HPDE6-E6E7 (cell line): Measurements from ENCODE around the gene TNIK.
A peak's percentile ranks its signal among the peaks of the same experiment; 100 is the strongest.
"Not testable (repeated sequence)": the region's sequence is repeated elsewhere in the genome, so short reads cannot be mapped to it uniquely, and the experiment has no call there.

ENCODE experiments used
- DNase-seq: peaks from one replicate; pipeline ENCODE4 v3.0.0; 2011; ENCODE audit warnings: missing footprints; ENCODE audit errors: extremely low spot score

Gene TNIK

DNA sequence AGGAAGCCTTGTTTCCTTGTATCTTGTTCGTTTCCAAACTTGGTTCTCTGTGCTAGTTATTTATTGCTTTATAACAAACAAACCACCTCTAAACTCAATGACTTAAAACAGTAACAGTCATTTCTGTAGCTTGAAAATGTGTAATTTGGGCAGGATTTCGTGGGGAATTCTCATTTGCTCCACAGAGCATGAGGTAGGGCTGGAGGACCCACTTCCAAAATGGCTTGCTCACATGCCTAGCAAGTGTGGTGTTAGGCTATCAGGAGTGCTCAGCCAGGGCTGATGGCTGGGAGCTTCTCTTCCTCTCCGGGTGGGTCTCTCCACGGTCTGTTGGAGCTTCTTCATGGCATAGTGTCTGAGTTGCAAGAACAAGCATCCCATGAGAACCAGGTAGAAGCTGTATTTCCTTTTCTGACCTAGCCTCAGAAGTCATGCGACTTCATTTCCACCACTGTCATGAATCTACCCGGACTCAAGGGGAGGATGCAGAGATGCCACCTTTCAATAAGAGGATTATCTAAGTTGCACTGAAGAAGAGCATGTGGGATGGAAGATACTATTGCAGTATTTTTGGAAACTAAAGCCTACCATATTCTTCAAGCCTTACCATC, 8.2 kb upstream of the TNIK start:
- no peak for DNase-seq

GRCh38 chr3:171465763-171466162, 5.6 kb upstream of the TNIK start:
- no peak for DNase-seq

- no peak for DNase-seq
Measured at GRCh38 chr3:171464462-171464861, 4.3 kb upstream of the TNIK start.

- DNase-seq = no peak
Measured at GRCh38 chr3:171462224-171462623, 2.0 kb upstream of the TNIK start.

- no peak for DNase-seq
Measured at GRCh38 chr3:171461525-171461917, 1.3 kb upstream of the TNIK start.

DNA sequence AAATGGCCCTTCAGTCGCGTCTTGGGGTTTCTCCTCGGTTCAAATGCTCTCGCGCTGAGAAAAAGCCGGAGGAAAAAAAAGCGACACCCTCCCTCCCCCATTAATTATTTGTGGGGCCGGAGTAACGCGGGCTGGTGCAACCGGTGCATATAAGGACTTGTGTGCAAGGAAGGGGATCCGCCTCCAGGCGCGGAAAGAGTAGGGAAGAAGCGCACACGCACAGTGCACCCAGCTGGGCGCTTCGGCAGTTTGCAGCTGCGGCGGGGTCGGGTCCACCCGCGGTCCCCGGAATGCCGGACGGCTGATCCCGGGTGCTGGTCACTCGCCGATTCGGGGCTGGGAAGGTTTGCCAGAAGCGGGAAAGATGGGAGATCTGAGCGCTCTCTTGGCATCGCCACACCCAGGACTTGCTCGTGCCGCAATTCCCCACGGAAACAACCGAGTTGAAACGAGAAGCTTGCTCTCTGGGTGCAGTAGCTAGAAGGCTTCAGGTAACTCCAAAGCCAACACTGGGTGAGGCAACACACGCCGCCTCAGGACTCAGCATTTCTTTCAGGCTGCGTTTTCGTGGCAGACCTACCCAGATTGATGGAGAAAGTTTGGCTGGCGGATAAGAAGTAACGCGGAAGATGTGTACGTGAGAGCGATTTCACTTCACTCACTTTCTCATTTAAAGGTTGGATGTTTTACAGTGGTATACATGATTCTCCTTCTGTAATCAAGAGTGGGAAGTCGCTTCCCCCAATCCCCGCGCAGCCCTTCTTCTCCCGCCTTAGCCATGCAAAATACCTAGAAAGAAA, 720 bp upstream of the TNIK start:
- peak; percentile 14 for DNase-seq

DNA sequence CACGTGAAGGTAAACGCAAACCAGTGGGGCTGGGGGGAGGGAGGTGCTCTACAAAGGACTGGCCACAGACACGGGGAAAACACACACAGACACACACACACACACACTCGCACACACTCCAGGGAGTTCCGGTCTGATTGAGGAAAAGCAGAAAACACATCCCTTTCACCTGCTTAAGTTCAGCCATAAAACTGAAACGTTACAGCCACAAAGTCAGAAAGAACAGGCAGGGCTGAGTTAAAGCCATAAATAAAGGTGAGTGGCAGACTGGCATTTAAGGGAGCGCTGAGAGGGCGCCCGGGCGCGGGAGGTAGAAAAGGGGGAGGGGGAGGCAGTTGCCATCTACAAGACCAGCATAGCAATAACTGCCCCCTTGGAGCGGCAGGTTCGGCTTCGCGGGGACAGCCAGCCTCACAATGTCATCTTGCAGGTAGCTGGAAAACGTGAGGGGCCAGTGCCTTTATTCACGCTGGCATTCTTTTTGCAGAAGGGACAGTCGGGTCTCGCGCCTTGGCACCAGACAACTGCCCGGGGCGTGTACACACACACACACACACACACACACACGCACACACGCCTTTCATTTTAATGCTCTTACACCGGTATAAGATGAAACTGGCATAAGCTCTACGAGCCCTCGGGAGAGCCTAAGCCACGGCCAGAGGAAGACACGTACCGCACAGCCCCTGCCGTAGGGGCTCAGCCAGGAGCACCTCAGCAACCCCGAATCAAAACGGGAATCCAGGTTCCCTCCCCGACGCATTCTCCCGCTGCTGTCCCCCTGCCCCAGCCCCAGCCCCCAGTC, 866 bp downstream of the TNIK start:
- DNase-seq = no peak

- no peak for DNase-seq
Measured at GRCh38 chr3:171458864-171459136, 1.4 kb downstream of the TNIK start.

DNA sequence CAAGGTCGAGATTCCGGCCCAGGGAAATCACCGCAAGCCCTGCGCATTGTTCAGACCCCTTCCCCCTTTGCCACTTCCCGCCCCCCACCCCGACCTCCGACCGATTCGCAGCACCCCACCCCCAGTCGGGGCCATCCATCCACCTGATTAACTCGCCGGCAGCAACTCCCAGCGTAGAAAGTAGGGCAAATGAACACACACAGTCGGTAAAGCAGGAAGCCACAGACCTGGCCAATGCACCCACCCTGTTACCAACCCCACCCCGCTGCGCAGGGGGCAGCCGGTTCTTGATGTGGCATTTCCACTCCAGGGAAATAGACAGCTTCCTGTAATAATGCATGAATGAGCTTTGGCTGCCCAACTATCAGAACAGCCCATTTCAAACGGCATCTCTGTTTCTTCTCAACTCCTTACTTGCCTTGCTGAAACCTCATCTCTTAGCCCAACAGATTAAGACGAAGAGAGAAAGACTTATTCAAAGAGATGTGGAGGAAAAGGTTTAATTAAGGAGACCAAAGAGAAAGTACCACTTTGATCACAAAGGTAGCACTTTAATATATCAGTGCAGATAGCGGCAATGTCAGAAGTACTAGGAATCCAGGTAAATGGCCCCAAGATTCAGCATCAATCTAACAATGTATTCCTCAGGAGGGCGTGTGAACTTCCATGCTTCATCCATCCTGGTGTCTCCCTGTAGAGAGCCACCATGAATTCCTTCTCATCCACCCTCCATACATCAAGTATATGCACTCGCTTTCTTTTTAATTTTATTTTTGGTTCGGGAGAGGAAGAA, 1.9 kb downstream of the TNIK start:
- DNase-seq = no peak

GRCh38 chr3:171457607-171458061, 2.6 kb downstream of the TNIK start:
- DNase-seq = no peak

DNA sequence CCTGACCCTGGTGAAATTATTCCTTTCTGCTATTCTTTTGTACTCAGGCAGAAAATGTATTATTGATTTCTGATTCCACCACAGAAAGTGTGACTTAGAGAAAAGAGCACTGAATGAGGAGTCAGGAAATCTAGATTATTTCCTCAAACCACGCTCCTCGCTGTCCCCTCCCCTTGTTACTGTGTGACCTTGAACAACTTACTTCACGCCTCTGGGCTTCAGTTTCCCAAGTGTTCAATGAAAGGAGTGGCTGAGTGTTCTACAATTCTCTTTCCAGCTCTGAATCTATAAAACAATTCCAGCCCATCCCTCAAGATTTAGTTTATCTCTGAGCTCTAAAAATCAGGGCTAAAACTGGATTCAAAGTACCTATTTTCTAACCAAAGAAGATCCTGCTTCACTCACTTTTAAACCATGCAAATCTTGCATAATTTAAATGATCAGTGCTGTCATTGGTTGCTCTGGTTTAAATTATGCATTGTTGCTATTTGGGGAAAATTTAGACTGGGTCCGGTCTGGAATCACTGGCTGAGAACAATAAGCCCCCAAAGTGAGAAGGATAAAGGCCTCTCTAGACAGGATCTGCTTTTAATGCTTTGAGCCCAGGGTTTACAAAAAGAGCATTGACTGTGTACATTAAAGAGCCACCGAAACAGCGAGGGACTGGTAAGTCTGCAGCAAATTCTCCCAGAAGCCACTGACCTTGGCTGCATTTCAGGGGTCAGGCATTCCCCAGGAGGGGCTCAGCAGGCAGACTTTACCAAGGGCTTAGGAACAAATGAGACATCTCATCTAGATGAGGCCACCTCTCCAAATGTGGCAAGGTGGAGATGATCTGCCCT, 3.2 kb downstream of the TNIK start:
- no peak for DNase-seq

GRCh38 chr3:171455603-171456550, 4.3 kb downstream of the TNIK start:
- no peak for DNase-seq

DNA sequence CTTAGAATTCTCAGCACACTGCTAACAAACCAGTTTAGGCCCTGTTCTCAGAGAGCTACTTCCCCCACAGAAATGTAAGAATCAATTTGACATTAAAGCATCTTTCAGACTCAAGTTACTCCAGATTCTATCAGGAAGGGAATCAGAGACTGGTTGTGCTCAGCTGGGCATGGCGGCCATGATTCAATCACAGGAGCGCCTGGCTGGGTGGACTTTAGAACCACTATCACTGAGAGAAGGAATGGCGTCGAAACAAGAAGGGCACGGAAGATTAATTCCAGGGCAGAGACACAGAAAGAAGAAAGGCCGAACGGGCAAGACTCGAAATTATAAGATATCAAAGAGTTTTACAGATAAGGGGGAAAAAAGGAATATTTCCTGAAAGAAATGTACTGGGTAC, 6.2 kb downstream of the TNIK start:
- DNase-seq = no peak

DNA sequence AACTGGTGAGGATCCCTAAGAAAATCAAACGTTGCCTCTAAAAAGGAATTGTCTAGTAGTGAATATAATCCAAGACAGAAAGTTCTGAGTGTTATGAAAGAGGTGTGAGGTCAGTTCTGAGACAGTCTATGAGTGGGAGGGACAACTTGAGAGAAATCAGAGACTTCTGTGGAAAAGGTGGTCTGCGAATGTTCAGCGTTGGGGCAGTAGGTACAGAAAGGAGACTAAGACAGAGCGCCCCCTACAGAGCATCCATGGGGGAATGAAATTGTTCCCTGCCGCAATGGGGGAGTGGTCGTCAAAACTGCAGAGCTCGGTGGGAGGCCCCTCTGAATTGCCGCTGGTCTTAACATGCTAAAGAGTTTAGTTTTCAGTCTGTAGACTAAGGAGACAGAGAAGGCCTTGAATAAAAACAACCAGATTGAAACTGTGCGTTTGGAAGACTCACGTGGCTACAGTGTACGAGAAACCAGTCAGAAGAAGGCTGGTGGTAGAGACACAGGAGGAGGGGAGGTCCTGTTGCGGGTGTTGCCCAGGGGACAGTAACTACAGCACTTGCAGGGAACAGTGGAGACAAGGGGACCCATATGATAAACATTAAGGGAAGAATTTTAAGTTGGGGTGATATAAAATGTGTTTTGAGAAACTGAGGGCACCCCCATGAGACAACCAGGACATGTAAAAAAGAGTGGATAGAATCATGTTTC, 6.9 kb downstream of the TNIK start:
- no peak for DNase-seq

GRCh38 chr3:171452328-171452727, 7.9 kb downstream of the TNIK start:
- DNase-seq = no peak

- no peak for DNase-seq
Measured at GRCh38 chr3:171451915-171452314, 8.3 kb downstream of the TNIK start.

- DNase-seq = not testable (repeated sequence)
Measured at GRCh38 chr3:171447579-171447891, 12.7 kb downstream of the TNIK start.

DNA sequence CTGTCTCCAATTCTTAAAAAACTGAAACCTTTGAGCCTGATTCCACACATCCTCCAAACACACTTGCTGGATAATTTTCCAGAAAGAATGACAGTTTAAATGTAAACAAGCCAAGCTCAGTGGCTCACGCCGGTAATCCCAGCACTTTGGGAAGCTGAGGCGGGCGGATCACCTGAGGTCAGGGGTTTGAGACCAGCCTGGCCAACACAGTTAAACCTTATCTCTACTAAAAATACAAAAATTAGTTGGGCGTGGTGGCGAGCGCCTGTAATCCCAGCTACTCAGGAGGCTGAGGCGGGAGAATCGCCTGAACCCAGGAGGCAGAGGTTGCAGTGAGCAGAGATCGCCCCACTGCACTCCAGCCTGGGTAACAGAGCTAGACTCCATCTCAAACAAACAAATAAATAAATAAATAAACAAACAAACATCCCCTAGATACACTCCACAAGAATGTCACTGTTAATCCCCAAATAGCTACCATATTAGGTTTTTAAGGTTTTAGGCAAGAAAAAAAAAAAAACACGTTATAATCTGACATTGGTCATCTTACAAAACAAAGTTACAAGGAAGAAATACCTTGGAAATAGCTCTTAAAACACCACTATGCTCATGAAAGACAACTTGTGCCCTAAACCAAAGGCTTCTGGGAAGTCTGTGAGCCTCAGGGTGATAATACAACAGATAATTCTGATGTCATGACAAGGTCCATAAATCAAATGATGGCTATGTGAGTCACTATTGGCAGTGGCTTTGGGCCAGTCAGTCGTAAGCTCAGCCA, 13.2 kb downstream of the TNIK start:
- DNase-seq = no peak

GRCh38 chr3:171446301-171446700, 13.9 kb downstream of the TNIK start:
- DNase-seq = no peak
